DMS 273 (cell line): ENCODE data around the gene PLTP.
"Not testable (repeated sequence)": the region's sequence is repeated elsewhere in the genome, so short reads cannot be mapped to it uniquely, and the experiment has no call there.

ENCODE experiments used
- DNase-seq: peaks from one replicate; lab custom pipeline; 2025; ENCODE audit not compliant: unreplicated experiment; lab: John Stamatoyannopoulos, UW

The PLTP gene

GRCh38 chr20:45901332-45901731, 10.6 kb downstream of the PLTP start:
- DNase-seq = not testable (repeated sequence)

- DNase-seq = no peak
These were observed 12.7 kb downstream of the PLTP start for GRCh38 chr20:45899046-45899835.

- DNase-seq = no peak
These were observed 13.7 kb downstream of the PLTP start for GRCh38 chr20:45898285-45898684.

- no peak for DNase-seq
These were observed 14.3 kb downstream of the PLTP start for GRCh38 chr20:45897692-45898091.

- DNase-seq = no peak
These were observed 14.7 kb downstream of the PLTP start for GRCh38 chr20:45897289-45897688.

GRCh38 chr20:45896641-45897161, 15.3 kb downstream of the PLTP start:
- no peak for DNase-seq

GRCh38 chr20:45894797-45895196, 17.2 kb downstream of the PLTP start:
- DNase-seq = no peak

- no peak for DNase-seq
These were observed 18.1 kb downstream of the PLTP start for GRCh38 chr20:45893831-45894230.

- DNase-seq = no peak
These were observed 19.0 kb downstream of the PLTP start for GRCh38 chr20:45892828-45893500.

GRCh38 chr20:45892049-45892825, 19.7 kb downstream of the PLTP start:
- DNase-seq = peak; percentile 56

- DNase-seq = peak; percentile 96
These were observed 20.7 kb downstream of the PLTP start, which contains the start of the genes CTSA and NEURL2 for GRCh38 chr20:45890985-45891983. Gene CTSA (plus strand): TSS chr20:45891335. CDS start chr20:45891569, 234 bp downstream. Gene NEURL2 (minus strand): TSS chr20:45891208. CDS start chr20:45890991, 217 bp downstream.

GRCh38 chr20:45890077-45890984, 21.6 kb downstream of the PLTP start:
- DNase-seq = peak; percentile 69

GRCh38 chr20:45888681-45889080, 23.3 kb downstream of the PLTP start:
- DNase-seq = no peak

GRCh38 chr20:45887346-45887715, 24.6 kb downstream of the PLTP start, which contains the start of gene SPATA25:
Gene SPATA25 (minus strand): TSS chr20:45887622. CDS start chr20:45887590, 32 bp downstream.
- DNase-seq = no peak

- no peak for DNase-seq
These were observed 25.2 kb downstream of the PLTP start for GRCh38 chr20:45886590-45887345.

- peak; percentile 58 for DNase-seq
These were observed 28.9 kb downstream of the PLTP start for GRCh38 chr20:45883100-45883469.

- DNase-seq = no peak
These were observed 29.4 kb downstream of the PLTP start for GRCh38 chr20:45882469-45883099.
